Inferior parietal cortex (tissue), 1 donor: ENCODE data around the gene MADD.
"Not testable (repeated sequence)": the region's sequence is repeated elsewhere in the genome, so short reads cannot be mapped to it uniquely, and the experiment has no call there.

ENCODE experiments used
- DNase-seq: peaks from one replicate; pipeline ENCODE4 v3.0.0-alpha.2; 2016; ENCODE audit errors: extremely low spot score

Gene MADD

GRCh38 chr11:47318166-47318565, 48.2 kb downstream of the MADD start:
- DNase-seq = no peak

- no peak for DNase-seq
These were observed 54.6 kb downstream of the MADD start for GRCh38 chr11:47324520-47324919.

- DNase-seq = no peak
These were observed 55.5 kb downstream of the MADD start for GRCh38 chr11:47325271-47326041.

GRCh38 chr11:47326198-47326597, 56.3 kb downstream of the MADD start:
- DNase-seq = no peak

DNA sequence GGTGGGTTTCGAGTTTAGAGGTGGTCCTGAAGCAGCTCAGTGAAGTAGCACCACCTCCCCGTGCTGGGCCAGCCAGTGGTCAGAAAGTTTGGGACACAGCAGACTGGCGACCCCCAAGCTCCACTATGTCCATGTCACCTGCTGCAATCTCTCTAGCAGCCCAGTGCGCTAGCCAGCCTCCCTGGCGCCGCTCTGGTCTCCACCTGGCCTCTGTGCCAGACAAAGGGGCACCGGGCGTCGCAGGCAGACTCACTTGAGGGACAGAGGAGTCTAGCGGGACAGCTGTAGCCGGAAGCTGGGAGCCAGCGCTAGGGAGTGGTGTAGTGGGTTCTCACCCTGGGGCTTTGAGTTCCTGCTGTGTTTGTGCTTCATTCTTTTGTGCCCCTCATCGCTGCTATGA, 57.1 kb downstream of the MADD start:
- DNase-seq = no peak

DNA sequence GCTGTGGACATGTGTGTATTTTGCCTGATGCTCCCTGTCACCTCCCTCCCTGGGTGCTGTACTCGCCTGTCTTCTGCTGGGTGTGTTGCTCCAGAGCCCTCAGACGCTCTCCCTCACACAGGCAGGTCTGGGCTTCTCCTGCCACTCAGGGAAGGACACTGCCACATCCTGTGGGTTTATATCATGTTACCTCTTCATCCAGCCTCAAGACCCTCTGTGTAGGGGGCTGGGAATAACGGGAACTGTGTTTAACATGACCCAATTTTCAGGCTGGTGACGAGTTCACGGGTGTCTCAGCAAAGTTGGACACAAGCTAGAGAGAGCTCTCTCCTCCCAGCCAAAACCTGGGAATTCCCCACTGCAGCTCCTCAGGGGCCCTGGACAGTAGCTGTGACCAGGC, 58.0 kb downstream of the MADD start:
- no peak for DNase-seq

DNA sequence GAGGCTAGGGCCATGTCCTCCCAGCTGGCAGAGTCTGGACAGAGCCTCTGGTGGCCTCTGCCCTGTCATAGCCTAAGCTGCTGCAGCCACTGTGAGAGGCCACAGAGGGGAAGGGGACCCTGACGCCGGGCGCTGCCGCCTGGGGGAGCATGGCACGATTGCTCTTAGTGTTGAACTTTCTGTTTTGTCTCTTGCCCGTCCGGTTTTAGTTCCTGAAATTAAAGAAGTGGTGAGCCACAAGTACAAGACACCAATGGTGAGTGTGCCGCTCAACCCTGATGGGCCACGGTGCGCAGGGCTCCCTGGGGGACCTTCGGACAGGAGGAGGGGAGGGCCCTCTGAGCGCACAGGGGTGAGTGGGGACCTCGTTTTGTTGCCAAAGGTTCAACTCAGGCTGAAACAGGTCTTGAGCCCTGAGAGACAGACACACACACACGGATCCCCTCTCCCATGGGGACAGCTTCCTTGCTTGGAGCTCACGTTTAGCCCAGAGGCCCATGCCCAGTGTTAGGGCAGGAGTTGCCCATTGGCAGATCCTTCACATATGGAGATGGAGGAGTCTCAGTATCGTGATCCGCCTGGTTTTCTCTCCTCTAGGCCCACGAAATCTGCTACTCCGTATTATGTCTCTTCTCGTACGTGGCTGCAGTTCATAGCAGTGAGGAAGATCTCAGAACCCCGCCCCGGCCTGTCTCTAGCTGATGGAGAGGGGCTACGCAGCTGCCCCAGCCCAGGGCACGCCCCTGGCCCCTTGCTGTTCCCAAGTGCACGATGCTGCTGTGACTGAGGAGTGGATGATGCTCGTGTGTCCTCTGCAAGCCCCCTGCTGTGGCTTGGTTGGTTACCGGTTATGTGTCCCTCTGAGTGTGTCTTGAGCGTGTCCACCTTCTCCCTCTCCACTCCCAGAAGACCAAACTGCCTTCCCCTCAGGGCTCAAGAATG, 58.8 kb downstream of the MADD start:
- no peak for DNase-seq

- no peak for DNase-seq
These were observed 59.6 kb downstream of the MADD start for GRCh38 chr11:47329431-47329986.

GRCh38 chr11:47329987-47330931, 60.3 kb downstream of the MADD start:
- no peak for DNase-seq

DNA sequence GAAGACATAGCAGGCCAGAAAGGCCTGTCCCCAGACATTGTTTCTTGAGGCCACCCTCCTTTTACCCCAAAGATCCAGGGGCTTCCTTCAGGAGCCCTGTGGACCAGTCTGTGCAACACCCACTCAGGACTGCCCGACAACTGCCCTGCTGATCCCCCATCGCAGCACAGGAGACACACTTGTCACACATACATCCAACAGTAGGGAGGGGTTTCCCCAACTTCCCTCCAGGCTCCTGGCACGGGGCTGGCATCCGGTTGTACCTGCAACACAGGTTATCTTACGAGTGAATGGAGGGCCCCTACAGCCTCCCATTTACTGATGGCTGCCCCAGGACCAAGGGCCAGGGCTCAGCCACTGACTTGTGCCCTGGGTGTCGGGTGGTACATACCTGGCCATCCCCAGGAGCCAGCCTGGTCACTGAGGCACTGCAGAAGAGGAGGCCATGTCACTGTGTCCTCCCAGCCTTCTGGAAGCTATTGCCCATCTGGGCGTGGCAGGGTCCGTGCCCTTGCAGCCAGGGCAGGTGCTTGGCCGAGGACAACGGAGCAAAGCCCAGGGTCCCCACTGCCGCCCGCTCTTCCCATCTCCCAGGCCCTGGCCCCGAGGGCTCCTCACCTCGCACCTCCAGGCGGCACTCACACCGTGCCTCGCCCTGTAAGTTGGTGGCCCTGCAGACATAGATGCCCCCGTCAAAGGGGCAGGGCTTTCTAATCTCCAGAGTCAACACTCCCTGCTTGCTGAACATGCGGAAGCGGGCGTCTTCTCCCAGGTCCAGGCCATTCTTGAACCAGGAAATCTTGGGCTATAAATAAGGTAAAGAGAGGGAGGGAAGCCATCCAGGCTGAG, 61.7 kb downstream of the MADD start:
- no peak for DNase-seq

- no peak for DNase-seq
These were observed 62.4 kb downstream of the MADD start for GRCh38 chr11:47332303-47332711.

GRCh38 chr11:47332791-47333525, 63.0 kb downstream of the MADD start:
- no peak for DNase-seq

DNA sequence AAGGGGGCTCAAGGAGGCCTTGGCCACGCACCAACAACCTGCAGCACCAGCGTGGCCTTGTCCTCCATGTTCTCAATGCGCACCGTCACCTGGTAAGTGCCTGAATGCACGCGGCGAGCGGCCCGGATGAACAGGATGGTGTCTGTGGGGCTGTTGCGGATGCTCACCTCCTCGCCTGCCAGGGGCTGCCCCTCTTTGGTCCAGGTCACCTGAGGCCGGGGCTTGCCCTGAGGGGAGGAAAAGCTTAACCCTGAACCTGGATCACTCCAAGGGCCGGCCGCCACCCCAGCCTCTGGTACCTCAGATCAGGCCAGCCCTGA, 63.6 kb downstream of the MADD start:
- no peak for DNase-seq

GRCh38 chr11:47333886-47334443, 64.0 kb downstream of the MADD start:
- DNase-seq = no peak

GRCh38 chr11:47334699-47335411, 64.9 kb downstream of the MADD start:
- not testable (repeated sequence) for DNase-seq

DNA sequence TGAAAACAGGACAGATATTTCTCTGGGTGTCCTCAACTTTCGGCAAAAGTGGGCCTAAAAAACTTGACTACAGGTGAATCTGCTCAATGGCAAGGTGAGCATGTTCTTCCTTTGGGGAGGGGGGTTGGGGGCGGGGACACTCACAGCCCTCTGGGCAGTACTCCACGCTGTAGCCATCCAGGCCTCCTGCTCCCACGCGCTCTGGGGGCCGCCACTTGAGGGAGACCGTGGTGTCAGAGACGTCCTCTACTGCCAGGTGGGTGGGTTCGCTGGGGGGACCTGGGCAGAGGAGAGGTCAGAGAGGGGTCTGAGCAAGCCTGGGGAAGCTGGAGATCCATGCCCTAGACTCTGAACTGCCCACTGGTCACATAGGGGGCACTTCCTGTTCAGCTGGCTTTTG, 65.8 kb downstream of the MADD start:
- DNase-seq = no peak

DNA sequence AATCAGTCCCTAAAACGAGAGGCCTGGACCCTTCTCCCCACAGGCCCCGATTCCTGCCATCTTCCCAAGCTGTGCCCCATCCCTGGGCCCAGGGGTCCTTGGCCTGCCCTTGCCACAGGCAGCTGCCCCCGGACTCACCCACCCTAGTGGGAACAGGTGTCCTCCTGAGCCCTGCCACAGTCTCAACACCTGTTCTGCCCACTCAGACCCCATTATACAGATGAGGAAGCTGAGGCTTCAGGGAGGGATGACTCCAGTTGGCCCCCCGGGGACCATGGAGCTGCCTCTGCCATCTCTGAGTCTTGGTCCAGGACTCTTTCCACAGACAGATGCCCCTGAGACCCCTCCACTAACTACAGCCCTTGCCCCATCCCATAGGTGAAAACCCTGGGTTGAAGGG, 66.7 kb downstream of the MADD start:
- DNase-seq = no peak

GRCh38 chr11:47337229-47337924, 67.4 kb downstream of the MADD start:
- no peak for DNase-seq
